Panc1 (cell line): Measurements from ENCODE around the gene TGIF2. TPM values are rescaled to one million over a fixed set of nuclear protein-coding genes. Genes with fewer than 3 reads are reported as not detected.
A peak's percentile ranks its signal among the peaks of the same experiment; 100 is the strongest.

Source experiments
- ATAC-seq: fragments of 200-7000 bp; cut with Tn5 transposase; 2 replicates; pipeline ENCODE4 v1.9.1; 2020; ENCODE audit warnings: mild to moderate bottlenecking, moderate library complexity
- BruUV-seq: library from RNA; stranded (reverse); fragments of 400-500 nt; replicated peaks from 2 replicates; lab custom pipeline; 2021; lab: Mats Ljungman, UMichigan
- CTCF ChIA-PET: fragments of 300-600 bp; sonication (Branson Sonifier 250); formaldehyde crosslinking; loops from one replicate; lab custom pipeline; 2022; ENCODE audit warnings: antibody characterized with exemption; lab: Charles Lee
- POLR2A ChIA-PET: fragments of 300-600 bp; sonication (Branson Sonifier 250); formaldehyde crosslinking; loops from one replicate; lab custom pipeline; 2022; ENCODE audit warnings: antibody characterized with exemption; lab: Charles Lee
- DNase-seq: peaks from one replicate; pipeline ENCODE4 v3.0.0-alpha.2; 2010; ENCODE audit warnings: low read depth, low spot score
- H3K27ac ChIP-seq: 2 replicates; pipeline ENCODE4 v1.5.1; 2011; ENCODE audit warnings: mild to moderate bottlenecking, low read length, inconsistent platforms
- H3K27me3 ChIP-seq: fragments of 200-500 bp; sonication (Bioruptor generic); 2 replicates; pipeline ENCODE4 v1.6.0; 2014; ENCODE audit warnings: low read length, inconsistent platforms; ENCODE audit not compliant: control insufficient read depth, insufficient read depth
- H3K36me3 ChIP-seq: fragments of 200-500 bp; sonication (Bioruptor generic); 2 replicates; pipeline ENCODE4 v1.5.1; 2014; ENCODE audit warnings: inconsistent platforms, mild to moderate bottlenecking, low read length, moderate library complexity; ENCODE audit not compliant: control insufficient read depth, insufficient read depth
- H3K4me1 ChIP-seq: 2 replicates; pipeline ENCODE4 v1.5.1; 2011; ENCODE audit warnings: inconsistent platforms, mild to moderate bottlenecking, low read length, moderate library complexity; ENCODE audit not compliant: control insufficient read depth, insufficient read depth
- H3K4me3 ChIP-seq, 2 experiments: 2 replicates each; pipeline ENCODE4 v1.5.1; 2011 to 2012; ENCODE audit warnings: low read depth in 2 of 2, low read length in 2 of 2, mild to moderate bottlenecking in 2 of 2, inconsistent platforms in 1 of 2, moderate library complexity in 1 of 2
- H3K9me3 ChIP-seq: fragments of 200-500 bp; sonication (Bioruptor generic); 2 replicates; pipeline ENCODE4 v1.5.1; 2014; ENCODE audit warnings: low read depth, mild to moderate bottlenecking, inconsistent platforms, low read length, moderate library complexity; ENCODE audit not compliant: control insufficient read depth, insufficient read depth
- POLR2AphosphoS5 ChIP-seq: IDR thresholded peaks from 2 replicates; pipeline ENCODE4 v1.6.1; 2012; ENCODE audit warnings: mild to moderate bottlenecking, low read depth, low read length, moderate library complexity
- SIN3A ChIP-seq: IDR thresholded peaks from 2 replicates; pipeline ENCODE4 v1.6.1; 2012; ENCODE audit warnings: low read depth, mild to moderate bottlenecking, low read length, moderate library complexity, borderline replicate concordance; ENCODE audit not compliant: insufficient read depth
- TCF7L2 ChIP-seq: IDR thresholded peaks from 2 replicates; pipeline ENCODE4 v1.6.1; 2011; ENCODE audit warnings: mild to moderate bottlenecking, low read depth, low read length, inconsistent platforms
- in situ Hi-C: cut with HindIII; loops from 2 replicates; pipeline ENCODE4 v1.10.0; 2016; ENCODE audit warnings: low sequenced_read_pairs, low pct_unique_long_range_greater_than_20kb
- intact Hi-C: fragments of 100-400 bp; cut with micrococcal nuclease; formaldehyde crosslinking; loops from one replicate; pipeline ENCODE4 v1.10.0; 2022; ENCODE audit not compliant: unreplicated experiment
- total RNA-seq: library from RNA; stranded (reverse); gene quantifications from one replicate; pipeline ENCODE4 v1.2.1, GENCODE V29; 2021; ENCODE audit not compliant: unreplicated experiment
- TF ChIP-seq, protein P1 (sequence below): fragments of 450-650 bp; IDR thresholded peaks from 2 replicates; pipeline ENCODE4 v1.5.1; 2017; ENCODE audit warnings: mild to moderate bottlenecking
- TF ChIP-seq, protein P2 (sequence below), 2 experiments: IDR thresholded peaks; 2 replicates each; pipeline ENCODE4 v1.6.1; 2011 to 2012; ENCODE audit warnings: low read depth in 2 of 2, control low read depth in 1 of 2, low read length in 1 of 2, mild to moderate bottlenecking in 1 of 2, moderate library complexity in 1 of 2; ENCODE audit not compliant: insufficient read depth in 1 of 2

TGIF2 gene
- total RNA-seq, 1 experiment from 2014 or later: 18.0 TPM

GRCh38 chr20:36544134-36545018 lies 29.0 kb upstream of the TGIF2 start:
- TF ChIP-seq SIN3A: no peak
- no peak for TF ChIP-seq POLR2AphosphoS5
- TF ChIP-seq, protein P1, sequence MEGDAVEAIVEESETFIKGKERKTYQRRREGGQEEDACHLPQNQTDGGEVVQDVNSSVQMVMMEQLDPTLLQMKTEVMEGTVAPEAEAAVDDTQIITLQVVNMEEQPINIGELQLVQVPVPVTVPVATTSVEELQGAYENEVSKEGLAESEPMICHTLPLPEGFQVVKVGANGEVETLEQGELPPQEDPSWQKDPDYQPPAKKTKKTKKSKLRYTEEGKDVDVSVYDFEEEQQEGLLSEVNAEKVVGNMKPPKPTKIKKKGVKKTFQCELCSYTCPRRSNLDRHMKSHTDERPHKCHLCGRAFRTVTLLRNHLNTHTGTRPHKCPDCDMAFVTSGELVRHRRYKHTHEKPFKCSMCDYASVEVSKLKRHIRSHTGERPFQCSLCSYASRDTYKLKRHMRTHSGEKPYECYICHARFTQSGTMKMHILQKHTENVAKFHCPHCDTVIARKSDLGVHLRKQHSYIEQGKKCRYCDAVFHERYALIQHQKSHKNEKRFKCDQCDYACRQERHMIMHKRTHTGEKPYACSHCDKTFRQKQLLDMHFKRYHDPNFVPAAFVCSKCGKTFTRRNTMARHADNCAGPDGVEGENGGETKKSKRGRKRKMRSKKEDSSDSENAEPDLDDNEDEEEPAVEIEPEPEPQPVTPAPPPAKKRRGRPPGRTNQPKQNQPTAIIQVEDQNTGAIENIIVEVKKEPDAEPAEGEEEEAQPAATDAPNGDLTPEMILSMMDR: no peak
- TF ChIP-seq, protein P2, sequence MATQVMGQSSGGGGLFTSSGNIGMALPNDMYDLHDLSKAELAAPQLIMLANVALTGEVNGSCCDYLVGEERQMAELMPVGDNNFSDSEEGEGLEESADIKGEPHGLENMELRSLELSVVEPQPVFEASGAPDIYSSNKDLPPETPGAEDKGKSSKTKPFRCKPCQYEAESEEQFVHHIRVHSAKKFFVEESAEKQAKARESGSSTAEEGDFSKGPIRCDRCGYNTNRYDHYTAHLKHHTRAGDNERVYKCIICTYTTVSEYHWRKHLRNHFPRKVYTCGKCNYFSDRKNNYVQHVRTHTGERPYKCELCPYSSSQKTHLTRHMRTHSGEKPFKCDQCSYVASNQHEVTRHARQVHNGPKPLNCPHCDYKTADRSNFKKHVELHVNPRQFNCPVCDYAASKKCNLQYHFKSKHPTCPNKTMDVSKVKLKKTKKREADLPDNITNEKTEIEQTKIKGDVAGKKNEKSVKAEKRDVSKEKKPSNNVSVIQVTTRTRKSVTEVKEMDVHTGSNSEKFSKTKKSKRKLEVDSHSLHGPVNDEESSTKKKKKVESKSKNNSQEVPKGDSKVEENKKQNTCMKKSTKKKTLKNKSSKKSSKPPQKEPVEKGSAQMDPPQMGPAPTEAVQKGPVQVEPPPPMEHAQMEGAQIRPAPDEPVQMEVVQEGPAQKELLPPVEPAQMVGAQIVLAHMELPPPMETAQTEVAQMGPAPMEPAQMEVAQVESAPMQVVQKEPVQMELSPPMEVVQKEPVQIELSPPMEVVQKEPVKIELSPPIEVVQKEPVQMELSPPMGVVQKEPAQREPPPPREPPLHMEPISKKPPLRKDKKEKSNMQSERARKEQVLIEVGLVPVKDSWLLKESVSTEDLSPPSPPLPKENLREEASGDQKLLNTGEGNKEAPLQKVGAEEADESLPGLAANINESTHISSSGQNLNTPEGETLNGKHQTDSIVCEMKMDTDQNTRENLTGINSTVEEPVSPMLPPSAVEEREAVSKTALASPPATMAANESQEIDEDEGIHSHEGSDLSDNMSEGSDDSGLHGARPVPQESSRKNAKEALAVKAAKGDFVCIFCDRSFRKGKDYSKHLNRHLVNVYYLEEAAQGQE (IDR thresholded peaks at IDR 0.05; ENCODE audit: insufficient read depth in 1 of 2, low read depth in 2 of 2, low read length in 1 of 2): no peak
- TF ChIP-seq TCF7L2: no peak
- intact Hi-C loops (no loop called here), in situ Hi-C loops (no loop called here)
- POLR2A ChIA-PET: no interaction called here
- Histone ChIP-seq H3K9me3 (no peaks in the 10 kb centered on the region), H3K36me3 (no peaks in the 10 kb centered on the region), H3K27me3 (no peaks in the 10 kb centered on the region), H3K4me3 (no peak overlapping the region), H3K4me1 (peaks cover 15% of the 10 kb centered on the region), H3K27ac (no peak overlapping the region)
- 0 out of 2 replicates have a peak, but pooled peaks have one; percentile 15 for ATAC-seq
- CTCF ChIA-PET: interaction anchor here (0.7 kb wide), 1 partner anchor 59 kb away, joined by 3 read pairs; no protein-coding TSS in a partner anchor
- no peak for DNase-seq
- BruUV-seq: no TSS peak

GRCh38 chr20:36546111-36546736 lies 27.2 kb upstream of the TGIF2 start:
- no peaks in the 10 kb centered on the region for H3K27me3 ChIP-seq
- no peak for ATAC-seq
- intact Hi-C loops (no loop called here), in situ Hi-C loops (no loop called here)
- peaks cover 15% of the 10 kb centered on the region for H3K4me1 ChIP-seq
- no peaks in the 10 kb centered on the region for H3K9me3 ChIP-seq
- no peak for DNase-seq
- ChIA-PET CTCF (no interaction called here), POLR2A (interaction anchor here (0.6 kb wide), 1 partner anchor 70 kb away, joined by 5 read pairs; no protein-coding TSS in a partner anchor)
- H3K4me3 ChIP-seq: no peak overlapping the region
- H3K27ac ChIP-seq: no peak overlapping the region
- no TSS peak for BruUV-seq
- no peaks in the 10 kb centered on the region for H3K36me3 ChIP-seq
- TF ChIP-seq POLR2AphosphoS5 (no peak), TCF7L2 (no peak), SIN3A (no peak)
- TF ChIP-seq, protein P1: no peak
- TF ChIP-seq, protein P2 (IDR thresholded peaks at IDR 0.05; ENCODE audit: insufficient read depth in 1 of 2, low read depth in 2 of 2, low read length in 1 of 2): no peak
